ENCODE results near the gene KRTAP5-3.

GRCh38 chr11:1563697-1564534 is 44.3 kb downstream of the KRTAP5-3 start:
- no peak for TF ChIP-seq CTCF (IDR thresholded peaks at IDR 0.05)
- no peak for TF ChIP-seq POLR2A (IDR thresholded peaks at IDR 0.05)

Measured in esophagus squamous epithelium (tissue), 4 donors.